Effector CD4-positive, alpha-beta T cell (primary cell): ENCODE measurements around the gene ANKRD13D.
A peak's percentile ranks its signal among the peaks of the same experiment; 100 is the strongest.

ENCODE experiments used
- DNase-seq: peaks from one replicate; pipeline ENCODE4 v3.0.0-alpha.2; 2020

The ANKRD13D gene

GRCh38 chr11:67322049-67322448 is 32.9 kb downstream of the ANKRD13D start:
- DNase-seq: no peak

- no peak for DNase-seq
Measured at GRCh38 chr11:67323526-67323925, 34.4 kb downstream of the ANKRD13D start.

- DNase-seq: no peak
Measured at GRCh38 chr11:67332081-67332691, 43.1 kb downstream of the ANKRD13D start.

GRCh38 chr11:67337257-67337656 is 48.2 kb downstream of the ANKRD13D start:
- no peak for DNase-seq

DNA sequence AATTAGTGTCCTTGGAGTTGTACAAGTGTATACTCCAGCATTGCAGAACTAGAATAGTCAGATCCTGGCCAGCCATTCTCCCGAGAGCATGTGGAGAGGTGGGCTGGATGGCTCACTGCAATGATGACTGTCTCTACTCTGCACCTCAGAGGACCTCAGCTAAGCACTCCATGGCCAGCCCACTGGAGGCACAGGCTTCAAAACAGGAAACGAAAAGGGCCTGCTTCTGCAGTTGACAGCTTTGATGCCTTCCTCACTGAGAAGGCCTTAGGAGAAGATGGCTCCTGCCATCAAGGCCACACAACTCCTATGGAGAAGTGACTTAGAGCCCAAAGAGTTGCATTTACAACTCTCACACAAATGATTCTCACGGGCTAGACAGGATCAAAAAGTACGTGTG is 55.2 kb downstream of the ANKRD13D start:
- no peak for DNase-seq

DNA sequence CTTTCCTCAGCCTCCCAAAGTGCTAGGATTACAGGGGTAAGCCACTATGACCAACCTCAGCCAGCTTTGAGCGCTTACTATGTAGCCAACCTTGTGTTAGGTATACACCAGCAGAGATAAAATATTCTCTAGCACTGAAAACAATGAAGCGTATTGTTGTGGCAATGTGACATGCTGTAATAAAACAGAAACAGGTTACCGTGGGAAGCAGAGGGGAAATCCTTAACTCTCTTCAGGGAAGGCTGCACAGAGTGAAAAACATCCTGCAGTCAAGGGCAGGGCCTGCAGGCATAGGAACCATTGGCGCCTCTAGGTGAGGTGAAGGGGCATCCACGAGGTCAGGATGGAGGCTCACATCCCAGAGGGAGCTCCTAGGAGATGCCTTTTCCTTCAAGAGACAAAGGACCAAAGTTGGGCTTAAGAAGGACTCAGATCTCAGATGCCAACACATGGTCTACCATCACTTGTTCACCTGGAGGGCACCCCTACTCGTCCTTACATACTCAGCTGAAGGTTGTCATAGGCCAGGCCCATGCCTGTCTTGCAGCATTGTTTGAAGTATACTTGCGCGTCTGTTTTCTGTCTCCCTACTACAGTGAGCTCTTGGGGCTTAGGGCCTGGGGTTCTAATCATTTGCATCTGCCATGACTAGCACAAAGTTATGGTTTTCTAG is 56.3 kb downstream of the ANKRD13D start:
- DNase-seq: no peak

GRCh38 chr11:67345920-67346819 is 57.1 kb downstream of the ANKRD13D start:
- no peak for DNase-seq

DNA sequence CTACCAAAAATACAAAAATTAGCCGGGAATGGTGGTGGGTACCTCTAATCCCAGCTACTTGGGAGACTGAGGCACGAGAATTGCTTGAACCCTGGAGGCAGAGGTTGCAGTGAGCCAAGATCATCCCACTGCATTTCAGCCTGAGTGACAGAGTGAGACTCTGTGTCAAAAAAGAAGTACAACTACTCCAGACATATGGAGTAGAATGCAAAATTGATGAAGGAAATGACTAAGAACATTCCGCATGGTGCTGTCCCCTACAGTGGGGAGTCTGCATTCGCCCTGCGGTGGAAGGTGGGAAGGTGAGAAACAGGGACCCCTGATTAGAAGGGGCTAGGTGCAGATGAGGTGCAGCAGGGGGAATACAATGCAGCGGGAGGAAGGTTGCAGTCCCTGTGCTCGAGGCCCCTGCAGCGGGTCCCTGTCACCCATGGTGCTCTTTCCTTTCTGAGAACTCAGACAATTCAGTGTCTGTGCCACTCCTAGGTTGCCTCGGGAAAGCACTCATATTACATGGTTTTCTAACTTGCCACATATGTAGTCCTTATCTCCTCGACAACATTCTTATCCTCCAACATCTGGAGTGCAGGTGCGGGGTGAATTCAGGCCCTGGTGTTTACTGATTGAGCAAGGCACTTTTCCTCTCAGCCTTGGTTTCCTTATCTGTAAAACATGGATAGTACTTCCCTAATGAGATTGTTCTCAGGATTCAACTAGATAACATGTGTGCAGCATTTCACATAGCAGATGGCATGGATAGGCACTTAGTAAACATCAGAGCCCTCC is 59.1 kb downstream of the ANKRD13D start:
- DNase-seq: no peak

DNA sequence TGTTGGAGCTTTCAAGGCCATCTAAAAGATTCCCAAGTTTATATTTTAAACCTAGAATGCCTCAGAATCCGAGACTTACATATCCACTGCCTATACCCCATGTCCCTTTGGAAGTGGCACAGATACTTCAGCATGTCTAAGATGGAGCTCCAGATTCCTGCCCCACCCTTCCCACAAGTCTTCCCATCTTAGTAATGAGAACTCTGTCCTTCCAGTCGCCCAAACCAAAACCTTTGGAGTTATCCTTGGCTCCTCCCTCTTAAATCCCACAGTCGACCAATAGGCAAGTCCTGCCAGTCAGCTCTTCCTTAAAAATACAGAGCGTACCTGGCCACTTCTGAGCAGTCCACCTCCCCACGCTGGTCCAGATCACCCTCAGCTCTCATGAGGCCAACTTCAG is 59.9 kb downstream of the ANKRD13D start:
- no peak for DNase-seq

DNA sequence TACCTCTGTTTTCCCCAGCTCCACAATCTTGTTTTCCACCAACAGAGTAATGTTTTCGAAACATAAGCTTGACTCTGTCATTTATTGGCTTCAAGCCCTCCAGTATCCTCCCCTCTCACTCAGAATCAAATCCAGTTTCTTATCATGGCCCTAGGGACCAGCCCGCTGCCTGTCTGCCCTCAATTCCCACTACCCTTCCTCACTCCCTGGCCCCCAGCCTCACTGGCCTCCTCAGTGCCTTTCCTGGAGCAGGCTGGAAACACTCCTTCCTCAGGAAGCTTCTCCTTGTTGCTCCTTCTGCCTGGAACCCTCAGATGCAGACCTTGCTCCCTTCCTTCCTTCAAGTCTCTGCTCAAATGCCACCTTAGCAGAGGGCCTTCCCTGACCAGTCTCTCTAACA is 60.4 kb downstream of the ANKRD13D start:
- DNase-seq: no peak

DNA sequence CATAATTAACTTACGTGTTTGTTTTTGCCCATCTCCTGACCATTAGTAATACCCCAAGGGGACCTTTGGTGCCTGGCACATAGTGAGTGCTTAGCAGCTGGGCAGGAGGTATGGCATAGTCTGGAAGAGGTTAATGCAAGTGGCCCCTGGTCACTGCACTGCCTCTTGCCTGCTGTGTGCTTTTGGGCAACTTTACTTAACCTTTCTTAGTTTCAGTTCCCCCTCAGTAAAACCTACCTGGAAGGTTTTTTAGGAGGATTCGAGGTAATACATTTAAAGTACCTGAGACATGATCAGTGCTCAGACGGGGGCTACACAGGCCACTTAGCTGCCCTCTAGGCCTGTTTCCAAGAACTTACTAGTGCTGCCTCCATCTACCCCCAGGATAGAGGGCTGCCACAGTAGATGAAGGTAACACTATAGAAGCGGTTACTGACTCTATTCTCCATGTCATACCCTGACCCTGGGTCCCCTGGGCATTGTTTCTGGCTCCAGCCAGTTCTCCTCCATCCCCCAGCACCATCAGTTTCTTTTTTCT is 60.9 kb downstream of the ANKRD13D start:
- DNase-seq: no peak

DNA sequence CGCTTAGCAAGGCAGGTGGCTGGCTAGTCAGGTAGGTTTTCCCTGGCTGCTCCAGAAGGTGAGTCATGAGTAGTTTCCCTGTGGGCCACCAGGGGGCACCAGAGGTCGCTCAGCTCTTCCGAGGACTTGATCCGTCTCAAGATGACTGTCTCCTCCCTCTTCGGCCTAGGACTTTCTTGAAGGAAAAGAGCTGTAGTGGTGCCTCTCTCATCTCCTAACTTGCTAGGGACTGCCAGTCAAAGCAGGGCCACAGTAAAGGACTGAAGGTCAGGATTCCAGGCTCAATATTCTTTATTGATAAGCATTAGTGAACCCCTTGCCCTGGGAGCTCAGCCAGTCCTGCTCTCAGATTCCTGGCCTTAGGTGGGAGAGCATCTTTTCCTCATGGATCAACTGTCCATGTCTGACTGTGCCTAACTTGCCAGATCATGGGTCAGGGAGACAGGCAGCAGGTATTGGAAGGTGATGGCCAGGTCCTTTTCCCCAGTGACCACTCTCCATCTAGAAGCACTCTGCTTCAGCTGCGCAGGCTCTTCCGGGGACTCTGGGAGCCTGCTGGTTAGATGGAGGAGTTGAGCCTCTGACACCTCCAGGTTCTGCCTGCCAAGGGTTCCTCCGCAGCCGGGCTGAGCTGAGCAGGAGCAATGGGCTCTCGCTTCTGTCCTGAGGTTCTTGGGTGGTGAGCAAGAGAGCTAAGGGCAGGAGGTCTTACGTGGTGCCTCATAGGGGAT is 62.3 kb downstream of the ANKRD13D start:
- peak; percentile 50 for DNase-seq
